Stimulated activated CD4-positive, alpha-beta T cell treated with anti-CD3 and anti-CD28 coated beads, Interleukin-1b, Interleukin-23, amount 100 ng/mL, for 48 hours (primary cell): Measurements from ENCODE around the gene CDKN2B-AS1.

ENCODE experiments used
- DNase-seq: peaks from one replicate; pipeline ENCODE4 v3.0.0-alpha.2; 2020

CDKN2B-AS1 gene

DNA sequence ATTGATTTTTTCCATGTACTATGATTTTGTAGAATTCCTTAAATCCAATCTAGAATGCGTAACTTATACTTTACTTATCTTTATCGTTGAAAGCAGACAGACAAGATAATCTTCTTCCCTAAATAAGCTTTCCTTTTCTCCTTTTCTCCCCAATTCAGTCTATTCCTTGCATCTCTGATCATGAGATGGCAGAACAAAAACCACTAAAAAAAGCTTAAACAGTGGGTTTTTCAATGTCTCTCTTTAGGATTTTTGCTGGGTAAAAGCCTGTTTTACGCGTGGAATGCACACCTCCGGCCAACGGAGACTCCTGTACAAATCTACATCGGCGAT is 13.8 kb downstream of the CDKN2B-AS1 start:
- DNase-seq: no peak

DNA sequence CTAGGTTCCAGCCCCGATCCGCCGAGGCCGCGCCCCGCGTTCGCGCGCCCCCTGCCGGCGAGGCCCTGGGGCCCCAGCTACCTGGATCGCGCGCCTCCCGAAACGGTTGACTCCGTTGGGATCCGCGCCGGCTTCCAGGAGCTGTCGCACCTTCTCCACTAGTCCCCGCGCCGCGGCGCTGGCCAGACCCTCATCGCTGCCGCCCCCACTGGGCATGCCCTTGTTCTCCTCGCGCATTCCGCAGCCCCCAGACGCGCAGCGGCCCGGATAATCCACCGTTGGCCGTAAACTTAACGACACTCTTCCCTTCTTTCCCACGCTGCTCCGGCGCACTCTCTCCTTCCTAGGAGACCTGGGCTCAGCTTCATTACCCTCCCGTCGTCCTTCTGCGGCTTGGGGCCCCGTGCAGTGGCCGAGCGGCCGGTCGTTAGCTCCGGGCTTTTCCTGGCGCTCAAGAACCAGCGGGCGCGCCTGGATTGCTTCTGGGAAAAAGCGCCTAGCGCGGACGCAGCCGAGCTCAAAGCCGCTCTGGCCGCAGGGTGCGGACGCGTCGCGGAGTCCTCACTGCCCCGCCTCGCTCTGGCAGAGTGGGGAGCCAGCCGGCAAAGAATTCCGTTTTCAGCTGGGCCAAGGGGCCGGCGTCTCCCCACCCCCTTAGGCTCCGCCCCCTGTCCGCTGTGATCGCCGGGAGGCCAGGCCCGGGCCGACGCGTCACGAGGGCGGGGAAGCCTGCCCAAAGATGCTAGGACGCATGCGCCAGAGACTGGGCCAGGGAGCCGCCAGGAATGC is 14.3 kb downstream of the CDKN2B-AS1 start, which contains the start of gene CDKN2B:
Gene CDKN2B (minus strand): TSS at position 589 of the 789 bp plus-strand sequence. CDS start 352 bp downstream, at position 237.
- peak; percentile 63 for DNase-seq

DNA sequence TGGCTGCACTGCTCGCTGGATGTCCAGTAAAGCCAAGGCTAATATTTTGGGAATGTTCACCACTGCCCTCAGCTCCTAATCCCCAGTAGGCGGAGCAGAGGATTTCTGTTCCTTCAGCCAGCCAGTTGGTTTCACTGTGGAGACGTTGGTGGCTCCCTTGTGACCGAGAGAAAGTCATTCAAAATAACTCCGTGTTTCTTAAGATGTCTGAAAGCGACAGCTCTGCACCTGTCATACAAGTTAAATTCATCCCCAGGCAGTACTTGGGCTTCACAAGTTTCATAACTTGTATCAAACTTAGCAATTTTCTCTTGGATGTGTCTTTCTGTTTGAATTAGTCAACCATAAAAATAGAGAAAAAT is 14.9 kb downstream of the CDKN2B-AS1 start:
- DNase-seq: no peak

DNA sequence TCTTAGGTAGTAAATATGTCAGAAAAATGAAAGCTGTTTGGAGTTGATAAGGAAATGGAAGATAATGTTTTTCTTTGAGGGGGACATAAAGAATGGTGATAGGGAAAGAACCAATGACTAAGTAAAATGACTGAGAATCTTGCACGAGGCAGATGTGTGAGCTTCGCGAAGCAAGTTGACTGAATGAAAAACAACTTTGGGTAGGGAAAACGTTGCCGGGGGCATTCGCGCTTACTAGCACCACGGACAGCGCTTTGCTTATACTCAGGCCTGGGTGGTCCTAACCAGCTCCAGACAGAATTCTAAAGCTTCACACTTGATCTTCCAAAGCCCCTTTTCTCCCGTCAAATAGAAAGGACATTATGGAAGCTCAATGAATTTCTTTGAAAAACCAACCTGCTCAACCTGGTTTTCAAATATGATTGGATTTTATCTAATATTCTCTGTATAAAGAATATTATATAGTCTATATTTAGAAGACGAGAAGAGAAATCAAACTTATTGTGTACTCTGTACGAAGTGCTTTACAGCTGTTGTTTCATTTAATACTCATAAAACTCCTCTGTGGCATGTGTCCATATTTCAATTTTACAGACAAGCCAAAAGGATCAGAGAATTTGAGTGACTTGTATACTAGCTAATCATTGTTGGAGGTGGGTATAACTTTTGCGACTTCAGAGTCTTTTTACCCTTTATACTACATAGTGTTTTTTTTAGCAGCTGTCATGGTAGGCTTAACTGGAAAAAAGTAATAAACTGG is 16.5 kb downstream of the CDKN2B-AS1 start:
- no peak for DNase-seq

DNA sequence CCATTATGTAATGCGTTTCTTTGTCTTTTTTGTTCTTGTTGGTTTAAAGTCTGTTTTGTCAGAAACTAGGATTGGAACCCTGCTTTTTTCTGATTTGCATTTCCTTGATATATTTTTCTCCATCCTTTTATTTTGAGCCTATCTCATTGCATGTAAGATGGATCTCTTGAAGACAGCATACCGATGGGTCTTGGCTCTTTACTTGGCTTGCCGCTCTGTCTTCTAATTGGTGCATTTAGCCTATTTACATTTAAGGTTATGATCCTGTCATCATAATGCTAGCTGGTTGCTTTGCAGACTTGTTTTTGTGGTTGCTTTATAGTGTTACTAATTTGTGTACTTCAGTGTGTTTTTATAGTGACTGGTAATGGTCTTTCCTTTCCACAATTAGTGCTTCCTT is 27.8 kb downstream of the CDKN2B-AS1 start:
- DNase-seq: no peak

DNA sequence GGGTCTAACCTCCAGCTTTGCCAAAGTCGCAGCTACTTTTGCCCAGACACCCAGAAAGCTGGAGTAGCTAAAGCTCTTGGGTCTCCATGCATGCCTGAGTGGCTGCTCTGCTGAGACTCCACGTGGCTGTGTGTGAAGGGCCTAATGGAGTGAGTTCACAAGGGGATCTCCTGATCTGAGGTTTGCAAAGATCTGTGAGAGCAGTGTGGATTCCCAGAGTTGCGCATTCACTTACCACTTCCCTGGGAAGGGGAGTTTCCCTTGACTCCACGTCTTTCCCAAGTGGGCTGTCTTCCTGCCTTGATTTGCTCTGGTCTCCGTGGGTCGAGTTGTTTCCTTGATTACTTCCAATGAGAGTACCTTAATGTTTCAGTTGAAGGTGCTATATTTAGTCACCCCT is 32.1 kb downstream of the CDKN2B-AS1 start:
- no peak for DNase-seq

DNA sequence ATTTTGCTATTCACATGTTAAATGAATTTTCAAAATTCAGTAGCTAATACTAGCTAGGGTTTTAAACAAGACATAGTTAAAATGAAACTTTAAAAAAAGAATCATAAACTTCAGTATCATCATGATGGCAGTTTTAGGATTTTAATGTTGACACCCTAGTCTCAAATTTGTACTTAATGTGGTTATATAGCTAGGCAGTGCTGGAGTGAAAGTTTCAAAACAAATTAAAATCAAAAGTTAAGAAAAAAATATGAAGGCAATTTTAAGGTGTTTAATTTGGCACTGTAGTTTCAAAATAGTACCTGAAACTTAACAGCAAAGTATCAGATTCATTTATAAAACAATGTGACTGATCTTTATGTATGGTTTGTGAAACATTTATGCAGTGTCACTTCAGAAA is 33.8 kb downstream of the CDKN2B-AS1 start:
- DNase-seq: no peak

DNA sequence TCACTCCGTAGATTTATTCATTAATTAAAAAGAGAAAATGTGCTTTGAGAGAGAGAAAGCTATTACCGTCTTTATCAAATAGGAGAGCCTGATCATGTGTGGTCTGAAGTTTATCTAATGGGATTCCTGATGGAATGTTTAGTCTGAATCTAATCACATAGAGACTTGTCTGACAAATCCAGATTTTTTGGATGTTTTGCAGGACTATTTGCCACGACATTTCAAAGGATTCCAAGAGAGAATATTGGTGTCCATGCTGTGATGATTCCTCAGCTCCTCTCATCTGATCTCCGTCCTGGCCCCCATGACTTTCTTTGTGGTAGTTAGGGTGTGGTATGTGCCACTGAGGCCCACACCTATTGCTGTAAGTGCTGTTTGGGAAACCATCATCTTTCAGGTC is 34.6 kb downstream of the CDKN2B-AS1 start:
- DNase-seq: no peak

DNA sequence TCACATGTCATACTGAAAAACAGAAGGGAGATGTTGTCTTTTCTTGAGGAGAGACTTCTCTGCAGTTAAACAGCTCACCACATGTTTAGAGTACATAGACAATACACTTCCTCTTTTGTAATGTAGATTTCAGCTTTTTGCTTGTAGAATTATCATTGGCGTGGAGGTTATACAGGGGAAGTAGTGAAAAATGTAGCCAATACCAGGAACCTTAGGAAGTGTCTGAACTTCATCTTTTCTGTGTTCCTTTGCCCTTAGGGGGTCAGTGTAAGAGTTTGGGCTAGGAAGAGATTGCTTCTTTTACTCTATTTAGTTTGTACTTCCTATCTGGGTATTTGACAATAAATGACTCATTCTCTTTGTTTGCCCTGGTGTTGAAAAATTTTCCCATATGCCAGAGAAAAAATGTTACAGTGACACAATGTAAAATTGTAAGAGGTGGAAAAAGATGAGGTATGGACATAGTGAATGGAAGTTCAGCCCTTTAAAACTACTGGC is 35.6 kb downstream of the CDKN2B-AS1 start:
- DNase-seq: no peak

DNA sequence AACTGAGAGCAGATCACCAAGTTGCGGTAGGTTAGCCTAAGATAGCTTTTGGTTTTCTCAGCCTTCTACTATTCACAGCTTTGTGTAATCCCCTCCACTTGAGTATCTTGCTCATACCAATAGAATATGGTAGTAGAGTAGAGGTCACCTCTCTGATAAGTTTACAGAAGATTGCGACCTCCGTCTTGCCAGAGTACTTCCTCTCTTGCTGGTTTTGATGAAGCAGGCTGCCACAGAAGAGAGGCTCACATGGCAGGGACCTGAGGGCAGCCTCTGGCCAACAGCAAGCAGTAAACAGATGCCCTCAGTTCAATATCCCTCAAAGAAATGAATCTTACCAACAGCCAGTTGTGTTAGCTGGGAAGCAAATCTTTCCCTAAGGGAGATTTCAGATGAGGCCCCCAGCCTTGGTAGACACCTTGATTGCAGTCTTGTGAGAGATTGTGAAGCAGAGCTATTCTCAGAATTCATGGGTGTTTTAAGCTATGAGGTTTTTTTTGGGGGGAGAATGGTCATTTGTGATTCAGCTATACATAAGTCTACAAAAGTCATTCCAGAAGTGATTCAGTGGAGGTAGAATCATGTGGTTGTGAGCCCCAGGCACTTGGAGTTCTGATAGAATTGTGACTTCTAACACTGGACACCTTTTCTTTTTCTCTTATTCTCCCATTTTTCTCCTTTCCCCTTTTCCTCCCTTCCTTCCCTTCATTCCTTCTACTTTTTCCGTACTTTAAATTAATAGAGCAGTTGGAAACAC is 37.2 kb downstream of the CDKN2B-AS1 start:
- DNase-seq: no peak

DNA sequence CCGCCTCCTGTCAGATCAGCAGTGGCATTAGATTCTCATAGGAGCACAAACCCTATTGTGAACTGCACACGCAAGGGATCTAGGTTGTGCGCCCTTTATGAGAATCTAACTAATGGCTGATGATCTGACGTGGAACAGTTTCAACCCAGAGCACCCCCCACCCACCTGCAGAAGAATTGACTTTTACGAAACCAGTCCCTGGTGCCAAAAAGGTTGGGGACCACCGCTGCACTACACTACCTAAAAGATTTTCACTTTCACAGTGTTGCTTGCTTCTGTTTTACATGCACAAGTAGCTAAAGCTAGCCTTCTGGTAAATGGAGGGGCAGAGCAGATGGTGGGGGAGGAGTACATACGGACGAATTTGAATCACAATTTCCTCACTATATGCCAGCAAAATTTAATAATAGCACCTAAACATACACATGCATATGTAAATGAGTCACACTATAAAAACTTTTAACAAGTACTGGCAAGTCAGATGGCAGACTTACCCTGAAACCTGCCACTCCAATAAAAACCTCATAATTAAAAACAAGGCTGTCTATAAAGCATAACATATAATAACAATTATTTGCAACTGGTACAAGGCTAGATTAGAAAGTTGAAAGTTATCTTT is 38.5 kb downstream of the CDKN2B-AS1 start:
- no peak for DNase-seq

DNA sequence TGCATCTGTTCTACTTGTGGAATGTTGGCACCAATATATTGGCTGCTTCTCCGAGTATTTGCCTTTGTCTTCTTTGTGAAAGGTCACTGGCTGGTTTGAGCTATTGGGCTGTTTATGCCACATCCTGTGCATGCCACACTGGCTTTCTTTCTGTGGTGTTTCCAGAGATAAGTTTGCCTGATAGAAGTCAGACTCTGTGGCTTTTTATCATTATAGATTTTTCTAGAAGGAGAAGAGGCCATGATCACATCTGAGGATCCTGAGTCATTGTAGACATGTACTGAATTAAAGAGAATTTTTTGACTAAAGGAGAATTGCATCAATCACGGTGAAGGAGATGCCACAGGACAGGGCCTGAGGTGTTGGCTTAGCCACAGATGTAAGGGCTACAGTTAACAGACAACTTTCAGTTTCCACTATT is 41.0 kb downstream of the CDKN2B-AS1 start:
- DNase-seq: no peak

DNA sequence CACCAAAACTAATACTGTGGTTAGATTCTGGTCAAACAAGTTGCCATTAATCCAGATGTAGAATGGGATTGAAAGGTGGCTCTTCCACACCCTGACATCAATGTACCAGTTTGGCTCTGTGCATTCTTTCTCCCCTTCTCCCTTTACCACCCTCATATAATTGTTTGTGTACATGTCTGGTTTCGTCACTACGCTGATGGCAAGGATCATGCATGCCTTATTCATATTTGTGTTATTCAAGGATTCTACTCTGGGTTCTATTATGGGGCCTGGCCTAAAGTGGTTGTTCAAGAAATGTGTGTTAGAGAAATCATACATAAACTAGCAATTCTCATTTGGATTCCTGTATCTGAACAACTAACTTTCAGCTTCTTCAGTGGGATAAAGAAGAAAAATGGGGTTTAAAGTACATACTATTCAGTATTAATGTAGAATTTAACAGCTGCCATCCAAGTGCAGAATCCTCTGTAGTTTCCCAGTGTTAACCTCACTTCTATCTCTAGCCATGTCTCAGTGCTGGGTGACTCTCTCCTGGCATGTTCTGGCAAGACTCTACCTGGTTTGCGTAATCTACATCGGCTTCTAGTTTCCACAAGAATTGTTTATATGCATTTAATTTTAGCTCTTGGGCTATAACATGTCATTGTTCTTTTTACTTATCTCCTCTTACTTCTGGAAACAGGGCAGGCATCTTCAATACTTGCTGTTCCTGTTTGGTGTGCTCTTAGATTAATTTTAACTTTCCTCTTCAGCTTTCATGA is 42.5 kb downstream of the CDKN2B-AS1 start:
- DNase-seq: no peak

DNA sequence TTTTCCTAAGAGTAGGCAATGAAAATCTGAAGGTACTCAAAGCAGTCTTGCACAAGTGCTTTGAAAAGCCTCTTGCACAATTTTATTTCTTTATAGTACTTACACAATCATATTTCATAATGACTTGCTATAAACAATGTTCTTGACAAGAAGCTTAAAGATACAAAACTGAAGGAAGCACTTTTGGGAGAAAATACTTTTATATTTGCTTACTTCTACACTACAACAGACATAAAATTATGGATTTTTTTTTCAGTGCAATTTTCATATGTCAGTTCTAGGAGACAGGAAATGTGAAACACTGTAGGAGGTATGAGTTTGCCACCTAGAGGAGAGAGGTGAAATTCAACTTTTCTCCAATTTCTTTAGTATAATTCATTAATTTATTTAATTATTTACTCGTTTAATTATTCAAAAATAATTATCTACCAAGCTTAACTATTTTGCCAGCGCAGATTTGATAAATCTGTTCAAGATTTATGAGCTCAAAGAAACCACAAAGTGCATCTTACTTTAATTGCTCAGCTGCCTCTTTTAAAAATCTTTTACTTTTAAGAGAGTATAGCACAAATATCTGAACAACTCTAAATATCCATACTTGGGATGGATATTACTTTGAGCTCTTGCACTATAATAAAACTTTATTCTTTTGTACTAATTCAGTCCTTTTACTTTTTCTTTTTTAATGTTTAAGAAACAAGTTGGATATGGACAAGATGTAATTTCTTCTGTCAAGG is 43.5 kb downstream of the CDKN2B-AS1 start:
- DNase-seq: no peak

DNA sequence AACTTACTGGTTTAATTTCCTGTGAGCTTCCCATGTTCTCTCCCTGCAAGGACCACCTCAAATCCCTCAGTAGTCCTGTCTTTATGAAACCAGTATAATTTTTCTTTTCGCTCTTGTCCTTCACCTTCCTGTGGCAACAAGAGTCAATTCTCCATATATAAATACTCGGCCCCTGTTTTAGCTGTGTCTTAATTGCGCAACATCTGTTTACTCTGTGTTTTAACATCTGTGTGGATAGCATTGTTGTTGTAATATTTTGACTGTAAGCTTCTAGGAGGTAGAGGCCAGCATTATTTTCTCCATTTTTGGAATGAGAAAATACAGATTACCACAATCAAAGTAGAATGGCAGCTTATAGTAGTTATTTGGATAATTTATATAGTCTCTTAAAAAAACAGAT is 44.7 kb downstream of the CDKN2B-AS1 start:
- DNase-seq: no peak

DNA sequence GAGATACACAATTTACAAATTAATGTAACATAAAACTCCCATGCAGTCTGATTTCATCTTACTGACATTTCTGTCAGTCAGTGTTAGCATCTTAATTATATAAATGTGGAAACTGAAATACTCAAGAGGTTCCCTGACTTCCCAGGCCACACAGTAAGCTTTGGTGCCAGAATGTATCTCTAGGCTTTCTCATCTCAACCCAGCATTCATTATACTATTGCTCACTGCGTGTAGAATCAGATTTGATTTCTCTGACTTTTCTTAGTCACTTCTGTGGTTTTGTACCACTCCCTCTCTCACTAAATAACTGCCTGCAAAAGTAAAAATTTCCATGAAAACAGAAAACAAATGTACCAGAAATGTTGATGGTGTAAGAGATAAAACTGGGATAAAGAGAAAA is 46.2 kb downstream of the CDKN2B-AS1 start:
- no peak for DNase-seq

DNA sequence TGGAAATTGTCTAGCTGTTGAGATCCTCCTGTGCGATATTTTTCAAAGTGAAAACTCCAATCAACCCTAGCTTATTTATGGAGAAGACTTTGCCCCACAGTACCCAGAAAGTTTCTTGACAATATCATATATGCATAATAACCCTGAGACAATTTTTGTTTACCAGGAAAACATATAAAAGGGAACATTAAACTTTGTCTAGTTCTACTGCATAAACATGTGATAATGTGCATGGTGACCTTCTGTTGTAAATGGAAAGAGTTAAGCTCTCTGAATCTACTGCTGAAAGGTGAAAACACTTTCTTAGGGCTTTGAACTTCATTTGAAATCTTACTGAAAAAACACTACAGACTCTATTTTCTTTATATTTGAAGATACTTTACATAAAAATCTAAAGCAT is 46.8 kb downstream of the CDKN2B-AS1 start:
- no peak for DNase-seq

DNA sequence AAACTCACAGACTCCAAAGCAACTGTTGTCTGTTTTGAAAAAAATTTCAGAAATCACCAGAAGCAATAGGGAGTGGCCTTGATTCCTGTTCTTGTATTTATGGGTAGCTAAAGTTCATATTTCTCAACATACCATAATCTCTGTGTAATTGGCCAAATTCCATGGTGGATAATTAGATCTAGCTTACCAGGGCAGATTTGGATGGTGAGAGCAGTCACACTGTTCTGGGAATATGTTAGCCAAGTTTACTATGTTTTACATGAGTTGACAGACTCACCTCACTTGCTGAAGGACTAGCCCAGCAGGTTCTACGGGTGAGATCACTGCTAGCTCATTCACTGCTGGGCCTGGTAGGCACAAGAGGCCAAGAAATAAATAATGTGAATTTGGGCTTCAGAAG is 47.2 kb downstream of the CDKN2B-AS1 start:
- DNase-seq: no peak

DNA sequence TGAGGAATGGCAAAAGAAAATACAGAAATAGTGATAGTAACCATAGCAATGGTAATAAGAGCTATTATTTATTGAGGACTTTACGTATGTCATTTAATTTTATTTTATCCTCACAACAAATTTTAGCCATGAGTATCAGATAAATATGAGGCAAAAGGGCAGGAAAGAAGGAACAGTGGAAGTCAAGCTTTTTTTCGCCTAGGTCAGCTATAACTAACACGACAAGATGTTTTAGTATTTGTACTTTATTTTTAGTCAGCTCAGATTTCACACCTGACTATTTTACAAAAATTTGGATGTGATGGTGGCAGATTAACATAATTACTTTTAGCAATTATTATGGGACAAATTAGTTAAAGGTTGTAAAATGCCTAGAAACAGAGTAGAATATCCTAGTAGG is 49.3 kb downstream of the CDKN2B-AS1 start:
- DNase-seq: no peak

DNA sequence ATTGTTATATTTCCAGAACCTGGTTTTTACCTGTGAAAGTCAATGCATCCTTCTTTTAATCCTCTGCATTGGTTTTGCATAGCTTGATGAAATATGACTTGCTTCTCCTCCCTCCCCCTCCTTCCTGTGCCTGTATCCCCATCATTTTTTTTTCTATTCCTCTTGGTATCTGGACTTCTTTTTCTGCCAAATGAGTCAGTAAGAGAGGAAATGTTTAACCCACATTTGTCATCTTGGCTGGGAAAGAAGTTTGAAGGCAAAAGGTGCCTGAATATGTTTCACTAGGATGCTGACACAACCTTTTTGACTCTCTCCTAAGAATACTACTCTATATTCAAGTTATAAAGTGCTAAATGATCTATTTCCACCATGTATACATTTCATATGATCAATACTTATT is 50.0 kb downstream of the CDKN2B-AS1 start:
- no peak for DNase-seq

DNA sequence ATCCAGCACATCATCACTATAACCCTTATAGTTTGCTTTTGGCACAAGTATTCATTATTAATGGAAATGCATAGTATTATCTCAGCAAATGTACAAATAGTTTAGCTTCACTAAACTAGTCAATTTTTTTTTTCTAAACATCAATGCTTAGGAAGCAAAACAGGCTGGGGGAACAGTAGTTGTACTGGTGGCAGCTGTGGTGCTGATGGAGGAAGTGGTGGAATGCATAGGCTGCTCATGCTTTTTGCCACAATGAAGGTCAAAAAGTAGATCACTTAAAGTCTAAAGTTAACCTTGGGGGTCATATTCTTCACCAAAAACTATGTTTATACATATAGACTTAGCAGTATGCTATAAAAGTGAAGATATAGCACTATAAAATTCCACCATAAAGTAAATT is 50.8 kb downstream of the CDKN2B-AS1 start:
- no peak for DNase-seq
